Tibial nerve (tissue), 4 donors: Measurements from ENCODE around the gene ASCC2.

Source experiments
- CTCF ChIP-seq, 5 experiments: fragments of 200-600 bp in 3 of 5; fragments of 450-650 bp in 2 of 5; sonication (generic) in 3 of 5; IDR thresholded peaks; one replicate each; pipeline ENCODE4 v1.5.1; 2016 to 2019; ENCODE audit warnings: antibody characterized with exemption in 5 of 5, mild to moderate bottlenecking in 3 of 5, moderate library complexity in 2 of 5
- EP300 ChIP-seq, 2 donors: sonication (generic); formaldehyde crosslinking; IDR thresholded peaks; one replicate each; pipeline ENCODE4 v1.6.1; 2017; ENCODE audit warnings: antibody characterized with exemption in 2 of 2, mild to moderate bottlenecking in 1 of 2
- POLR2A ChIP-seq, 2 donors: fragments of 450-650 bp; IDR thresholded peaks; one replicate each; pipeline ENCODE4 v1.6.1; 2017; ENCODE audit warnings: antibody characterized with exemption in 2 of 2, mild to moderate bottlenecking in 2 of 2, moderate library complexity in 2 of 2

GRCh38 chr22:29740216-29740615 lies 97.9 kb downstream of the ASCC2 start:
- TF ChIP-seq CTCF (IDR thresholded peaks at IDR 0.05) (no peak), EP300 (IDR thresholded peaks at IDR 0.05) (no peak), POLR2A (IDR thresholded peaks at IDR 0.05) (no peak)
